Osteocyte (in vitro differentiated cells): ENCODE results near the gene ZNF846. TPM values are rescaled to one million over a fixed set of nuclear protein-coding genes. Genes with fewer than 3 reads are reported as not detected.

ENCODE experiments used
- DNase-seq: peaks from one replicate; pipeline ENCODE4 v3.0.0; 2021; ENCODE audit warnings: mixed read lengths; ENCODE audit not compliant: unreplicated experiment; ENCODE audit errors: extremely low spot score
- H3K27ac Mint-ChIP-seq: one replicate; pipeline ENCODE4 v1.8.0; 2021; ENCODE audit warnings: mild to moderate bottlenecking, mixed read lengths; ENCODE audit not compliant: unreplicated experiment
- H3K27me3 Mint-ChIP-seq: one replicate; pipeline ENCODE4 v1.8.0; 2021; ENCODE audit warnings: mixed read lengths; ENCODE audit not compliant: unreplicated experiment
- H3K36me3 Mint-ChIP-seq: one replicate; pipeline ENCODE4 v1.8.0; 2021; ENCODE audit warnings: mixed read lengths; ENCODE audit not compliant: unreplicated experiment
- H3K4me1 Mint-ChIP-seq: one replicate; pipeline ENCODE4 v1.8.0; 2021; ENCODE audit warnings: mixed read lengths; ENCODE audit not compliant: unreplicated experiment
- H3K4me3 Mint-ChIP-seq: one replicate; pipeline ENCODE4 v1.8.0; 2021; ENCODE audit warnings: mild to moderate bottlenecking, moderate library complexity, mixed read lengths; ENCODE audit not compliant: unreplicated experiment
- H3K9me3 Mint-ChIP-seq: one replicate; pipeline ENCODE4 v1.8.0; 2021; ENCODE audit warnings: mixed read lengths; ENCODE audit not compliant: unreplicated experiment
- long read RNA-seq: library from polyadenylated mRNA; unstranded; transcript quantifications from one replicate; pipeline ENCODE4 v2.0.0, GENCODE V29; 2021
- total RNA-seq: library from RNA; stranded (reverse); gene quantifications from 2 replicates; pipeline ENCODE4 v1.2.1, GENCODE V29; 2021
- TF ChIP-seq, protein P1 (sequence below): fragments of 200-600 bp; sonication (generic); IDR thresholded peaks from 2 replicates; pipeline ENCODE4 v1.5.0; 2021; ENCODE audit warnings: antibody characterized with exemption, mild to moderate bottlenecking, moderate library complexity

Gene ZNF846
- 15.3 and 16.0 TPM in 2 replicates for total RNA-seq
- long read RNA-seq, partial matches to known transcripts: 0 of 20 reads
- long read RNA-seq, other reads (novel, unspliced or antisense): 18 of 20 reads

DNA sequence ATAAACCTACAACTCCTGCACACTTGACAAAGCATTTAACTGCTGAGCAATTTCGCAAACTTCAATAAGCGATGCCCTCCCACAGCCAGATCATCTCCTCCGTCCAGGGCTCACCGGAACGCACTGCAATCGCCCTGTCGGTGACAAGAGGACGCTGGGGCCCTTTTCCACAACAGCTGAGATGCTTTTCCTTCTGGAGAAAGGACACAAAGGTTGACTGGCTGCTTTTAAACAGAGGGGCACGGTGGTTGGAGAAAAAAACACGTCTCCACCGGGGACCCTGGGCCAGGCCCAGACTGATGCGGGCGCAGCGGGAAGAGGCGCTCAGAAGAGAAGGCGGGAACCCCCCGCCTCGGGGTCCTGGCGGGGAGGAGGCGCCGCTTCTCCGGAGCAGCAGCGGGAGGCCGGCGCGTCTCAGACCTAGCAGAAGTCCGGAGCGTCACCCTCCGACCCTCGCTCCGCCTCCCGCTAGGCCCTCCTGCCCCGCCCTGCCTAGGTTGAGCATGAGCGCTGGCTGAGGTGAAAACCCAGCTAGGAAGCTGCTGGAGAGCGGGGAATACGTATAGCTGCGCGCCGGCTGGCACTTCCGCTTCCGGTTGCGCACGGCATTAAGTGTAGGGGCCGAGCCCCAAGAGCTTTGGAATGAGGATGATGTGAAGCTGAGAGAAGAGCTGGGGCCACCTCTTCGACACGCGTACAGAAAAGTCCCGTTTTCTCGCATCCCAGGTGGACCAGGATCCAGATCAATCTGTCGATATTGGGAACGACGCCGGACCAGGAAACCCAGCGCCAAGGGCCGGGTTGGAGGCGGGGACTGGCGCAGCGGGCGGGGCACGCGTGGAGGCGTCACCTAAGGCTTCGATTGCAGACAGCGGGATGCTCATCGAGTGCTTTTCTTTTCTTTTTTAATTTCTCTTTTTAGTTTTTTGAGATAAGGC is at the start of gene ZNF846:
TSS of gene ZNF846 (minus strand) at position 564 of the 938 bp plus-strand sequence. CDS start 3,788 bp downstream, outside the sequence.
- peak; percentile 95 for DNase-seq
- peaks cover 12% of the 10 kb centered on the region for H3K9me3 Mint-ChIP-seq
- H3K4me3 Mint-ChIP-seq: peak within 1 kb of the TSS; percentile 93
- H3K27ac Mint-ChIP-seq: peak within 1 kb of the TSS; percentile 98
- TF ChIP-seq, protein P1, sequence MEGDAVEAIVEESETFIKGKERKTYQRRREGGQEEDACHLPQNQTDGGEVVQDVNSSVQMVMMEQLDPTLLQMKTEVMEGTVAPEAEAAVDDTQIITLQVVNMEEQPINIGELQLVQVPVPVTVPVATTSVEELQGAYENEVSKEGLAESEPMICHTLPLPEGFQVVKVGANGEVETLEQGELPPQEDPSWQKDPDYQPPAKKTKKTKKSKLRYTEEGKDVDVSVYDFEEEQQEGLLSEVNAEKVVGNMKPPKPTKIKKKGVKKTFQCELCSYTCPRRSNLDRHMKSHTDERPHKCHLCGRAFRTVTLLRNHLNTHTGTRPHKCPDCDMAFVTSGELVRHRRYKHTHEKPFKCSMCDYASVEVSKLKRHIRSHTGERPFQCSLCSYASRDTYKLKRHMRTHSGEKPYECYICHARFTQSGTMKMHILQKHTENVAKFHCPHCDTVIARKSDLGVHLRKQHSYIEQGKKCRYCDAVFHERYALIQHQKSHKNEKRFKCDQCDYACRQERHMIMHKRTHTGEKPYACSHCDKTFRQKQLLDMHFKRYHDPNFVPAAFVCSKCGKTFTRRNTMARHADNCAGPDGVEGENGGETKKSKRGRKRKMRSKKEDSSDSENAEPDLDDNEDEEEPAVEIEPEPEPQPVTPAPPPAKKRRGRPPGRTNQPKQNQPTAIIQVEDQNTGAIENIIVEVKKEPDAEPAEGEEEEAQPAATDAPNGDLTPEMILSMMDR: no peak
- H3K27me3 Mint-ChIP-seq: no peaks in the 10 kb centered on the region
- peaks cover 14% of the 10 kb centered on the region for H3K36me3 Mint-ChIP-seq
- H3K4me1 Mint-ChIP-seq: peaks cover 10% of the 10 kb centered on the region

DNA sequence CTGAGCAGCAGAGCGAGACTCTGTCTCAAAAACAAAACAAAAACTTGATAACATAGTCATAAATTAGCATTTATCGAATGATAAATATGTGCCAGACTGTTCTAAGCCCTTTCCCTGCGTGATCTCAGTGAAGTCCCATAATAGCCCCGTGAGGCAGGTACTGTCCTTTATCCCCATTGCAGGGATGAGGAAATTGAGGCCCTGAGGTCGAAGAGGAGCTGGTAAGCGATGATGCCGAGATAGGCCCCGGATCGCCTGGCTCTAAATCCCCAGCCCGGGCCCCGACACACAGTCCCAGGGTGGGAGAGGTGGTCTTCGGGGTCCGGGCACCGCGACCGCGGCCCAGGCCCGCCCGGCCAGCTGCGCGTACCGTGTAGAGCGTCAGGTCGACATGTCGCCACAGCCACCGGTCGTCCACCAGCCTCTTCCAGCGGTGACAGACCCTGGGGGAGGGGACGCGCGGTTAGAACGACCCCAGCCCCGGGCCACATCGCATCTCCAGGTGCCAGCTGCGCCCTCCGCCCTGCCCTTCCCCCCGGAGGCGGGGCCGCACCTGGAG is 49.7 kb upstream of the ZNF846 start:
- no peaks in the 10 kb centered on the region for H3K9me3 Mint-ChIP-seq
- peak overlapping the region; percentile 98 for H3K27ac Mint-ChIP-seq
- H3K27me3 Mint-ChIP-seq: no peaks in the 10 kb centered on the region
- no peak for DNase-seq
- peaks cover 12% of the 10 kb centered on the region for H3K36me3 Mint-ChIP-seq
- H3K4me3 Mint-ChIP-seq: peak overlapping the region; percentile 89
- peaks cover 35% of the 10 kb centered on the region for H3K4me1 Mint-ChIP-seq
- TF ChIP-seq, protein P1: no peak

DNA sequence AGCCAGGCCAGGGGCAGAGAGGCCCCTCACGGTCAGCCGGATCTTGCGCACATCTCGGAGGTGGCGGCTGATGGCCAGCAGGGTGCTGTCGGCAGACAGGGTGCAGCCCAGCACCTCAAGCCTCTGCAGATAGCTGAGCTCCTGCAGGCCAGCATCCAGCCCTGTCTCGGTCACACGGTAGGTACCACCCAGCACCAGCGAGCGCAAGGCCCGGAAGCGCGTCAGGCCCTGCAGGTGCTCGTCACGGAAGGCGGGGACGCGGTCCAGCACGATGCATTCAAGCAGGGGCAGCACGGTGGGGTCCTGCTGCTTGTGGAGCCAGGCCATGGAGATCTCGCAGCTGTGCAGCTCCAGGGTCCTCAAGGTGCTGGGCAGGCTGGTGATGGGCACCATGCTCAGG is 42.6 kb upstream of the ZNF846 start:
- no peak for DNase-seq
- Mint-ChIP-seq H3K9me3 (no peaks in the 10 kb centered on the region), H3K4me1 (peaks cover 2% of the 10 kb centered on the region), H3K27ac (no peak overlapping the region), H3K36me3 (peaks cover 28% of the 10 kb centered on the region), H3K4me3 (no peak overlapping the region), H3K27me3 (no peaks in the 10 kb centered on the region)
- TF ChIP-seq, protein P1: no peak

DNA sequence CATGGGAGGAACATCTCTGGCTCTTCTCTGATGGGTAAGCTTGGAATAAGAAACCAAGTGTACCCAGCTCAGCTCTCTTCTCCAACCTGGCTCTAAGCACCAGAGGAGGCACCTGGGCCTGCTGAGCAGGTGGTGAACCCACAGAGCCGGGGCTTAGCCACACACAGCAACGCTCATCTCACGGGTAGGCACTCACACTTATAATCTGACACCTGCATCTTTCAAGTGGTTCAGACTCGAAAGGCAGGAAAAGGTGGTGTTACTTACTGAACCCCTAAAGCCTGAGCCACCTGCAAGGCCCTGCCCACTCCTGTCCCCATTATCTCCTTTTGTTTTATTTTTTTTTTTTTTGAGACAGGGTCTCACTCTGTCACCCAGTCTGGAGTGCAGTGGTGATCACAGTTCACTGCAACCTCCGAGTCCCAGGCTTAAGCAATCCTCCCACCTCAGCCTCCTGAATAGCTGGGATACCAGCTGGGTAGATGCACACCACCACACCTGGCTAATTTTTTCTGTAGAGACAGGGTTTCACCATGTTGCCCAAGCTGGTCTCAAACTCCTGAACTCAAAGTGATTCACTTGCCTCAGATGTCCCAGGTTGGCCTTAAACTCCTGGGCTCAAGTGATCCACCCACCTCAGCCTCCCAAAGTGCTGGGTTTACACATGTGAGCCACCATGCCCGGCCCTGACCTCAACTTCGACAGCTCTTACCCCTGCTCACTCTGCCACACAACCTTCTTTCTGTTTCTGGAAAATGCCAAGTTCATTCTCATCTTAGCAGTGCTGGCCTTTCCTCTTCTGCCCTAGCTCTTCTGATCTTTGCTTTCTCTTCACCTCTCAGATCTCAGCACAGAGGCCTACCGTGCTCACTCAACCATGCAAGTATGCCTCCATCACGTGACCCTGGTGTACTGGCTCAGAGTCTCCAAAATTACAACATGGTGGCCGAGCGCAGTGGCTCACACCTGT is 40.6 kb upstream of the ZNF846 start:
- H3K36me3 Mint-ChIP-seq: peaks cover 24% of the 10 kb centered on the region
- no peak overlapping the region for H3K4me3 Mint-ChIP-seq
- no peaks in the 10 kb centered on the region for H3K27me3 Mint-ChIP-seq
- TF ChIP-seq, protein P1: no peak
- H3K27ac Mint-ChIP-seq: no peak overlapping the region
- no peaks in the 10 kb centered on the region for H3K4me1 Mint-ChIP-seq
- no peak for DNase-seq
- no peaks in the 10 kb centered on the region for H3K9me3 Mint-ChIP-seq
